SU-DHL-6 (cell line): Measurements from ENCODE around the gene MINK1.
A peak's percentile ranks its signal among the peaks of the same experiment; 100 is the strongest.

Source experiments
- H2AFZ ChIP-seq: fragments of 200-600 bp; sonication (generic); 2 replicates; pipeline ENCODE4 v1.6.1; 2014; ENCODE audit warnings: low read depth, mild to moderate bottlenecking, moderate library complexity, mixed read lengths, antibody characterized with exemption, low read length; ENCODE audit not compliant: severe bottlenecking
- H3F3A ChIP-seq: fragments of 200-600 bp; shearing (Covaris generic); 2 replicates; pipeline ENCODE4 v1.6.0; 2016; ENCODE audit warnings: antibody characterized with exemption, mild to moderate bottlenecking; ENCODE audit not compliant: insufficient read depth
- H3K27ac ChIP-seq: fragments of 200-600 bp; sonication (generic); 2 replicates; pipeline ENCODE4 v1.5.1; 2016; ENCODE audit warnings: low read depth, mild to moderate bottlenecking, low read length, moderate library complexity, mixed read lengths
- H3K27me3 ChIP-seq: fragments of 200-600 bp; sonication (generic), shearing (Covaris generic); 2 replicates; pipeline ENCODE4 v1.6.0; 2014; ENCODE audit warnings: mild to moderate bottlenecking, low read length
- H3K36me3 ChIP-seq: fragments of 200-600 bp; sonication (generic); 2 replicates; pipeline ENCODE4 v1.6.1; 2014; ENCODE audit warnings: mild to moderate bottlenecking, low read length, mixed read lengths
- H3K4me2 ChIP-seq: fragments of 300-600, 200-600 bp; shearing (Covaris generic), sonication (generic); 2 replicates; pipeline ENCODE4 v1.6.0; 2014; ENCODE audit warnings: low read length, low read depth, mild to moderate bottlenecking; ENCODE audit not compliant: poor library complexity, severe bottlenecking
- H3K4me3 ChIP-seq: fragments of 200-600 bp; sonication (generic); 2 replicates; pipeline ENCODE4 v1.5.1; 2014; ENCODE audit warnings: antibody characterized with exemption, low read length, mild to moderate bottlenecking, mixed read lengths; ENCODE audit not compliant: insufficient read depth, poor library complexity, severe bottlenecking
- H3K79me2 ChIP-seq: fragments of 200-600 bp; sonication (generic); 2 replicates; pipeline ENCODE4 v1.6.1; 2014; ENCODE audit warnings: mild to moderate bottlenecking, low read length, moderate library complexity; ENCODE audit not compliant: insufficient read depth
- H3K9ac ChIP-seq: fragments of 200-600 bp; sonication (generic); 2 replicates; pipeline ENCODE4 v1.7.0; 2014; ENCODE audit warnings: mild to moderate bottlenecking, low read length
- H3K9me2 ChIP-seq: fragments of 200-600 bp; sonication (generic); replicated peaks from 2 replicates; pipeline ENCODE4 v1.6.1; 2014; ENCODE audit warnings: low read length; ENCODE audit not compliant: insufficient read depth
- H3K9me3 ChIP-seq: fragments of 200-600 bp; sonication (generic); 2 replicates; pipeline ENCODE4 v1.6.1; 2014; ENCODE audit warnings: low read length, mixed read lengths; ENCODE audit not compliant: insufficient read depth
- H4K20me1 ChIP-seq: fragments of 200-600 bp; sonication (generic); 2 replicates; pipeline ENCODE4 v1.6.1; 2014; ENCODE audit warnings: low read depth, mild to moderate bottlenecking, antibody characterized with exemption, low read length, moderate library complexity, mixed read lengths
- CTCF ChIP-seq: fragments of 200-600 bp; sonication (generic); IDR thresholded peaks from one replicate; pipeline ENCODE4 v1.5.1; 2017; ENCODE audit warnings: antibody characterized with exemption, mild to moderate bottlenecking, low read length, moderate library complexity; ENCODE audit not compliant: insufficient read depth, poor library complexity, severe bottlenecking
- EZH2phosphoT487 ChIP-seq: fragments of 200-600 bp; sonication (generic), shearing (Covaris generic); conservative IDR thresholded peaks from 2 replicates; pipeline ENCODE4 v1.6.1; 2018; ENCODE audit warnings: mild to moderate bottlenecking, antibody characterized with exemption, low read length, moderate library complexity, mixed read lengths

MINK1 gene

GRCh38 chr17:4898927-4899326 lies 65.8 kb downstream of the MINK1 start:
- H3K9me3 ChIP-seq: no peaks in the 10 kb centered on the region
- peaks cover 5% of the 10 kb centered on the region; the same call in 1 of the 2 replicates for H3F3A ChIP-seq
- peak overlapping the region; percentile 66 for H2AFZ ChIP-seq
- H3K4me2 ChIP-seq: peak overlapping the region; percentile 63
- H3K79me2 ChIP-seq: no peaks in the 10 kb centered on the region
- peak overlapping the region; percentile 56 for H3K4me3 ChIP-seq
- no peaks in the 10 kb centered on the region for H4K20me1 ChIP-seq
- peak overlapping the region; percentile 53 for H3K9ac ChIP-seq
- H3K36me3 ChIP-seq: no peaks in the 10 kb centered on the region
- no peak overlapping the region for H3K27ac ChIP-seq
- H3K27me3 ChIP-seq: no peaks in the 10 kb centered on the region
- no peaks in the 10 kb centered on the region for H3K9me2 ChIP-seq
- TF ChIP-seq CTCF: no peak

GRCh38 chr17:4899341-4900230 lies 66.4 kb downstream of the MINK1 start, which contains the start of gene C17orf107:
Gene C17orf107 (plus strand): TSS chr17:4899536. CDS start chr17:4899763, 227 bp downstream.
- Histone ChIP-seq H3K9me2 (no peaks in the 10 kb centered on the region), H3K27ac (no peak within 1 kb of the TSS), H3K4me3 (peak within 1 kb of the TSS; percentile 56), H4K20me1 (no peaks in the 10 kb centered on the region), H3K9me3 (no peaks in the 10 kb centered on the region), H3K9ac (peak within 1 kb of the TSS; percentile 53), H3K4me2 (peak within 1 kb of the TSS; percentile 63), H3K27me3 (no peaks in the 10 kb centered on the region), H2AFZ (peak within 1 kb of the TSS; percentile 66), H3F3A (peaks cover 5% of the 10 kb centered on the region; the same call in 1 of the 2 replicates), H3K79me2 (no peaks in the 10 kb centered on the region), H3K36me3 (no peaks in the 10 kb centered on the region)
- TF ChIP-seq CTCF (no peak), EZH2phosphoT487 (no peak)

- Histone ChIP-seq H3K4me3 (no peak overlapping the region), H3K79me2 (no peaks in the 10 kb centered on the region), H3K27me3 (no peaks in the 10 kb centered on the region), H3K36me3 (no peaks in the 10 kb centered on the region), H3K9me2 (no peaks in the 10 kb centered on the region), H3K9ac (no peak overlapping the region), H4K20me1 (no peaks in the 10 kb centered on the region), H3F3A (peaks cover 5% of the 10 kb centered on the region; the same call in 1 of the 2 replicates), H2AFZ (no peak overlapping the region), H3K27ac (no peak overlapping the region), H3K4me2 (no peak overlapping the region), H3K9me3 (no peaks in the 10 kb centered on the region)
- TF ChIP-seq CTCF (no peak), EZH2phosphoT487 (no peak)
Measured at GRCh38 chr17:4900231-4901107, 67.3 kb downstream of the MINK1 start.
